Measurements from ENCODE around the gene ETV3.

- TF ChIP-seq CTCF (conservative IDR thresholded peaks at IDR 0.05 in 1 of 2, IDR thresholded peaks at IDR 0.05 in 1 of 2; ENCODE audit: low read depth in 1 of 2, low read length in 2 of 2) (no peak), EZH2 (IDR thresholded peaks at IDR 0.05; ENCODE audit: low read length, missing control alignments) (no peak)
Measured at GRCh38 chr1:157092831-157093230, 45.4 kb downstream of the ETV3 start.
